NK-92 (cell line): Measurements from ENCODE around the gene CCR2.
"Not testable (repeated sequence)": the region's sequence is repeated elsewhere in the genome, so short reads cannot be mapped to it uniquely, and the experiment has no call there.

ENCODE experiments used
- DNase-seq: peaks from one replicate; lab custom pipeline; 2025; ENCODE audit not compliant: unreplicated experiment; lab: John Stamatoyannopoulos, UW

CCR2 gene

DNA sequence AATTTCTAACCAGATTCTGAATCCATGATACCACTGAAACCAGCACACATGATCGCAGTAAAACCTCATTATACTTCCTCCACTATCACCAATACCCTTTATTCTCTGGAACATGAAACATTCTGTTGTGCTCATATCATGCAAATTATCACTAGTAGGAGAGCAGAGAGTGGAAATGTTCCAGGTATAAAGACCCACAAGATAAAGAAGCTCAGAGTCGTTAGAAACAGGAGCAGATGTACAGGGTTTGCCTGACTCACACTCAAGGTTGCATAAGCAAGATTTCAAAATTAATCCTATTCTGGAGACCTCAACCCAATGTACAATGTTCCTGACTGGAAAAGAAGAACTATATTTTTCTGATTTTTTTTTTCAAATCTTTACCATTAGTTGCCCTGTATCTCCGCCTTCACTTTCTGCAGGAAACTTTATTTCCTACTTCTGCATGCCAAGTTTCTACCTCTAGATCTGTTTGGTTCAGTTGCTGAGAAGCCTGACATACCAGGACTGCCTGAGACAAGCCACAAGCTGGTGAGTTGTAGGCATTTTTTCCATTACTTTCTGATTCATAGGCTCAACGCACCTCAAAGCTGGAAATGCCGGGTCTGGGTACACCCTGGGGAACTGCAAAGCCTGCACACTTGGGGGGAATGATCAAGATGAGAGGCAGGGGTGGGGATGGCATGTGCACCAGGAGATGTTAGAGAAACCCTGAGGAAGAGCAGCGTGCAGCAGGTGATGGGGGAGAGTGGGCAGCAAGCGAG is at the start of gene CCR2:
TSS of gene CCR2 (plus strand) at position 465 of the 764 bp plus-strand sequence. CDS start 3,417 bp downstream, outside the sequence.
- DNase-seq = no peak

DNA sequence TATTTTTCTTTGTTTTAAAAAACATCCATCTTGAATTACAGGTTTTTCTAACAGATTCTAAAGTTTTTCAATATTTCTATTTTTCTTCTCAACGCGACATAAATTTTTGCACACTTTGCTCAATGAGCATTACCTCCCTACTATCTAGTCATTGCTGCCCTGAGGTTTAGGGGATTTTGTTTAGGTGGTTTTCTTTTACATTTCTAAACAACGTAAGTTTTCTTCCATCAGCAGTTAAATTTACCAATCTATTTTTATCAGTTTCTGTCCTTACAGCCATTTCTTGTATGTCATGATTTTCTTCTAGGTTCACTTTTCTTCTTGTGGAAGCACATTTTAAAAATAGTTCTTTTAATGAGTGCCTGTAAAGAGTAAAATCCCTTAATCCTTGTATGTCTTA is 49.2 kb upstream of the CCR2 start:
- DNase-seq = no peak

DNA sequence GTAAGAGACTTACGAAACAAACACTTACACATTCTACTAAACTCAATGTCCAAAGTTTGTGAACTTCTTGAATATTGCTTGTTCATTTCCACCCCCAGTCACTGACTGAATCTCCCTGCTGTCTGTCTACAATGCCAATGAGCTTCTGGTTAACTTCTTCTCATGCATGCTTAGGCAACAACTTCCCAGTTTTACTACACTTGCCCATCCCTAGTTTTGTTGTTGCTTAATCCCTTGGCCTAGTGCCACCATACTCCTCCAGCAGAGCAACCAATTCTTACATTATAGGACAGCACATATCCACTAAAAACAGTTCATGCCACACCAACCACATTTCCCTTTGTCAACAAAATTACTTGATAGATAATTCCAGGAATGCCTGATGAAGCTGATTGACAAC is 40.9 kb upstream of the CCR2 start:
- DNase-seq = no peak

DNA sequence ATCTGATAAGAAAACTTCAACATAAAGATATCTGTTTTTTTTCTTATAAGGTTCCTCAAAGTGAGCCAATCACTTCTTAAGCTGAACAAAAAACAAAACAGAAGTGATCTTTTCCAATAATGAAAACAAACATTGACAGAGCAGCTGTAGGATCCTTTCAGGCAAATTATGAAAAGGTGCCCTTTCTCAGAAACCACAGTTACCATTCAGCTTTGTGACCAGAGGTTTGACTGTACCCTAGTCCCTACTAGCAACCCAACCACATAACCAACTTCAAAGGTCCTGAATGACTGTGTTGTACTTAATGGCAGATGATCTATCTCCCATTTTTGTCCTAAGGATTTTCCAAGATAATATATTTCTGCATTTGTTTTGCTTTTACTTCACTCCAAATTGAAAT is 39.4 kb upstream of the CCR2 start:
- no peak for DNase-seq

DNA sequence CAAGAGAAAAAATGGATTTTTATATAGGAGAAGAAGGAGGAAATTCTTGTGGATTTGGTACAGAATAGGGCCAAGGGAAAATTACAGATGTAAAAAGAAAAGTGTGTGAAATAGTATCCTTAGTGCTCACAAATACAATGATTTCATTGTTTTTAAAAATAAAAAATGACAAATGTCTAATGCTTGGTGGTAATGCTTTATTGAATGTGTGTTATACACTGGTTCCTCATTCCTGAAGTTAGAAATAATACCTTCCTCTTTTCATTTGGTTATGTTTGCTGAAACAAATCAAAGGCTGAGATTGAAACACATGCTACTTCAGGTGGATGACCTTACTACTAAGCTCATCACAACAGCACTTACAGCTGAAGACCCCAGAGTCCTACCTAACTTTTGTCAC is 37.7 kb upstream of the CCR2 start:
- DNase-seq = no peak

DNA sequence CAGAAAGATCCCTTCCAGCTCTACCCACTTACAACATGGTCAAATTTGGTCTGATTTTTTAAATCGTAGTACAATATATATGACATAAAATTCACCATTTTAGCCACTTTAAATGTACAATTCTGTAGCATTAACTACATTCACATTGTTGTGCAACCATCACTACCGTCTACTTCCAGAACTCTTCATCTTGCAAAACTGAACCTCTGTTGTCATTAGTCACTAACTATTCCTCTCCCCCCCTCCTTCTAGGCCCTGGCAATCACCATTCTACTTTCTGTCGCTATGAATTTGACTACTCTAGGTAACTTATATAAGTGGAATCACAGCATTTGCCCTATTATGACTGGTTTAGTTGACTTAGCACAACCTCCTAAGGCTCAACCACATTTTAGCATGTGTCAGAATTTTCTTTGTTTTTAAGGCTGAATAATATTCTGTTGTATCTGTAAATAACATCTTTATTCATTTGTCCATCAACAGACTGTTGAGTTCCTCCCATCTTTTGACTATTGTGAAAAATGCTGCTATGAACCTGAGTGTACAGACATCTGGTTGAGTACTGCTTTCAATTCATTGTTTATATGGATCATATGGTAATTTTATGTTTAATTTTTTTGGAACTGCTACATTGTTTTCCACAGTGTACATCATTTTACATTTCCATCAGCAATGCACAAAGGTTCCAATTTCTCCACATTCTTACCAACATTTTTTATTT is 35.5 kb upstream of the CCR2 start:
- DNase-seq = no peak

DNA sequence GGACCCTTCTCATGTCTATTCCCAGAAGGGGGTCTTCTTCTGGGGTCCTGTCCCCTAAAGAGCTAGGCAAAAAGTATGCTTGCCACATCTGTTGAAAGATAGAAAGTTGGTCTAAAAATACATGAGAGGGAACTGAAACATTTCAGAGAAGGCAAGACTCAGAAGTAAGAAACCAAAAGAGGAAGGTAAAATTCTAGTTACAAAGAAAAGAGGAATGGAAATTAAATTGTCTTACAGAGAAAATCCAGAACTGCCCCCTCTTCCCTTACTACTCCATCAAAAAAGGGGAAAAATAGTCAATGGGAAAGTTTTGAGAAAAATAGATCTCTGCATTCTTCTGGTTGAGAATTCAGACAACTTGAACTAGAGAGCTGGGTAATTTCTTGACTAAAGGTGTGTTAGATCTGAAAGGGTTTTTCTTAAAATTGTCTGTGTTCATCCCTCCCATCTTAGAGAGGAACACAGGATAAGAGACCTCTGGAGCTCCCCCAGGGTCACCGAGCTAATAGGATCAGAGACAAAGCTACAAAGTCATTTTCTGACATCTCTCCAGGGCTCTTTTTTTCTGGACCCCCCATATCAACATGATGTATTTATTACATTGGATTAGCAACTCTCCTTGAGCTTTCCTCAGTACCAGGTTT is 32.3 kb upstream of the CCR2 start:
- DNase-seq = no peak

DNA sequence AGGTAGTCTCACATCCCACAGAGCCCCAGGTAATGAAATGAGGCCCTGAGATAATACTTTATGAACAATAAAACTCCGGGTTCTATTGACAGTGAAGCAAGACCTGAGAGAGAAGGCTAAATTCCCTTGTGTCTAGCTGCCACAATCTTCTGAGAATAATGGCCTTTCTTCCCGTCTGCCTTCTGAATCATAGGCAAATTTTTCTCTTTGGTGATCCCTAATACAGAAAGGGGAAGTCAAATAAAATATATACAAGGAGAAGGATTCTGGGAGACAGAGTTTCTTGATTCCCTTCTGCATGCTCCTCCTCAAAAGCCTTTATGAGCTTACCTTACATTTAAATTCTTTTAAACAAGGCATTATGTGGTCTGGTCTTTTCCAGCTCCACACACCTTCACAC is 29.9 kb upstream of the CCR2 start:
- no peak for DNase-seq

DNA sequence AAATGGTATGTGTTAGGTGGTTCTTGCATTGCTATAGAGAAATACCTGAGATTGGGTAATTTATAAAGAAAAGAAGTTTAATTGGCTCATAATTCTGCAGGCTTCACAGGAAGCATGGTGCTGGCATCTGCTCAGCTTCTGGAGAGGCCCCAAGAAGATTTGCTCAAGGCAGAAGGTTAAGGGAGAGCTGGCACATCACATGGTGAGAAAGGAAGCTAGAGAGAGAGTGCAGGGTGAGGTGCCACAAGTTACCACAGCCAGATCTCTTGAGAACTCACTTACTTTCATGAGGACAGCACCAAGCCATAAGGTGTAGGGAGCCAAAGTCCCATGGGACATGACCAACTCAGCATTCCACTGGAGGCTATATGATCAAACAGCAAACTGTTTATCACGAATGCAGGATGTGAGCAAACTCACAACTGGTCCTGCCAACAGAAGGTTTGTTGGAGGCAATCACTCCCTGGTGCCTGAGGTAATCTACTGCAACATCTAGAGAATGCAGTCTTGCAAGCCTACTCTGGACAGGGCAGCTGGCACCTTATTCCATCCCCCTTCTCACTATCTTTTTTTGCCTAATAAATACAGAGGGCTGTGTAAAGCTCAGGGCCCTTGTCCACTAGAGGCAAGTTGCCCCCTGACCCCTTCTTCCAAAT is 28.1 kb upstream of the CCR2 start:
- DNase-seq = no peak

DNA sequence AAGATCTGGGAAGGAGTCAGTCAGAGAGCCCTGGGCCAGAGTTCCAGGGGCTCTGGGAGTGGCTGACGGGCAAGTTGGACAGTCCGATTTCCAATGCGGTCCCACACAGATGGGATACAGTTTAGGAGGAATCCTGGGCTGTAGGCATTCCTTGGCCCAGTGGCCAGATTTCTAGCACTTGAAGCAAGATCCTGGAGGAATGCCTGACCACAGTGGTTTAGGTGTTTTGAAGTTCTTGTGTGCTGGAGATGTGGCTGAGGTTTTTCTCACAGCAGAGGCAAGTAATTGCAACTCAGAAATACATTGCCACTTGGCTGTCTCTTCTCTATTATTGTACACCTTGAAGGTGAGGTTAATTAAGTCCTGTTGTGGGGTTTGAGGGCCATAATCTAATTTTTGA is 23.2 kb upstream of the CCR2 start:
- DNase-seq = not testable (repeated sequence)

DNA sequence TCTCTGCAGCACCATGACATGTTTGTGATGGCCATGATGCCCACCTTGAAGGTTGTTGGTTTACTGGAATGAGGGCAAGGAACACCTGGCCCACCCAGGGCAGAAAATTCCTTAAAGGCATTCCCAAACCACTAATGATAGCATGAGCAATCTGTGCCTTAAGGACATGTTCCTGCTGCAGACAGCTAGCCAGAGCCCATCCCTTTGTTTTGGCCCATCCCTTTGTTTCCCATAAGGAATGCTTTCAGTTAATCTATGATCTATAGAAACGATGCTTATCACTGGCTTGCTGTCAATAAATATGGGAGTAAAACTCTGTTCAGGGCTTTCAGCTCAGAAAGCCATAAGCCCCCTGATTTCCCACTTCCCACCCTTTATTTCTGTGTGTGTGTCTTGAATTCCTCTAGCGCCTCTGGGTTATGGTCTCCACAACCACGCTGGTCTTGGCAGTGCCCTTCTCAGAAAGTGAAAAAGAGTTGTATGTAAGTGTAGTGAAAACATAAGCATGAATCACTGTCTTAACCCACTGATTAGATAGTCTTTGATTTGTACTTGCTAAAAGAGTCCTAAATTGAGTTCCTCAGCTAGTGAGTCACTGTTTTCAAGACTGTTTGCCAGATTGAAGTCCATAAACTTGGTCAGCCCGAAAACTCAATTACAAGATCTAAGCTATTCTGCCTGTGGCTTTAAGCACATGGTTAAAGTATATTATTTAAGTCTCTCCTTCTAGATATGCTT is 19.0 kb upstream of the CCR2 start:
- no peak for DNase-seq

DNA sequence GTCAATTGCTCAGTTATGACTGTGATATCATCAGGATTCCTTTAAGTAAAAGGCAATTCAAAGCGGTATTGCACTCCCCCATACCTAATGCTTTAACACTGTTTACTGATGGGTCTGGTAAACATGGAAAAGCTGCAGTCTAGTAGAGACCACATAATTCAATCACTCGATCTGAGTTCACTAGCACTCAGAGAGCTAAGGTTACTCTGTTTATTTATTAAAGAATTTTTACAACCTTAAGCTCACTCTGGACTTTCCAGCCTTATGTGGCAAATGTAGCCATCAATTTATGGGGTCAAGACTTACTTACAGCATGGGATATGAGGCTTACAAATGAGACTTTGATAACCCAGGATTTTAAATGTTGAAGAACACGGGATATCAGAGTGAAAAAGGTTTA is 18.4 kb upstream of the CCR2 start:
- no peak for DNase-seq

DNA sequence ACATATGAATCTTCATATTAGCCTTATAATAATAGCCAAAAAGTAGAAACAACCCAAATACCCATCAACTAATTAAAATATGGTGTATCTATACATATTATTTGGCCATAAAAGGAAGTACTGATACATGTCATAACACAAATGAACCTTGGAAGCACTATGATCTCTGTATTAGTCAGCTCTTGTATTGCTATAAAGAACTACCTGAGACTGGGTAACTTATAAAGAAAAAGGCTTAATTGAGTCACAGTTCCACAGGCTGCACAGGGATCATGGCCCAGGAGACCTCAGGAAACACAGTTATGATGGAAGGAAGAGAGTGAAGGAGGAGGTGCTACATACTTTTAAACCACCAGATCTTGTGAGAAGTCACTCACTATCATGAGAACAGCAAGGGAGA is 16.0 kb upstream of the CCR2 start:
- no peak for DNase-seq

DNA sequence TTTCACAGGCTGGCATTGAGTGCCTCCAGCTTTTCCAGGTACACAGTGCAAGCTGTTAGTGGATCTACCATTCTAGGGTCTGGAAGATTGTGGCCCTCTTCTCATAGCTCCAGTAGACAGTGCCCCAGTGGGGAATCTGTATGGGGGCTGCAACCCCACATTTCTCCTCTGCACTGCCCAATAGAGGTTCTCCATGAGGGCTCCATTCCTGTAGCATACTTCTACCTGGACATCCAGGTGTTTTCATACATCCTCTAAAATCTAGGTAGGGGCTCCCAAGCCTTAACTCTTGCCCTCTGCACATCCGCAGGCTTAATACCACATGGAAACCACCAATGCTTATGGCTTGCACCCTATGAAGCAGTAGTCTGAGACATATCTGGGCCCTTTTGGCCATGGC is 15.1 kb upstream of the CCR2 start:
- no peak for DNase-seq

DNA sequence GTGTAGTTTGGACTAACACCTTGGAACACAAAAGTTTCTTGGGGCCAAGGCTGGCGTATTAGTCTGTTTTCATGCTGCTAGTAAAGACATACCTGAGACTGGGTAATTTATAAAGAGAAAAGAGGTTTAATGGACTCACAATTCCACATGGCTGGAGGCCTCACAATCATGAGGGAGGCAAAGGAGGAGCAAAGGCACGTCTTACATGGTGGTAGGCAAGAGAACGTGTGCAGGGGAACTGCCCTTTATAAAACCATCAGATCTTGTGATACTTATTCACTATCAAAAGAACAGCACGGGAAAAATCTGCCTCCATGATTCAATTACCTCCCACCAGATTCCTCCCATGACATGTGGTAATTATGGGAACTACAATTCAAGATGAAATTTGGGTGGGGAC is 9.4 kb upstream of the CCR2 start:
- DNase-seq = no peak

DNA sequence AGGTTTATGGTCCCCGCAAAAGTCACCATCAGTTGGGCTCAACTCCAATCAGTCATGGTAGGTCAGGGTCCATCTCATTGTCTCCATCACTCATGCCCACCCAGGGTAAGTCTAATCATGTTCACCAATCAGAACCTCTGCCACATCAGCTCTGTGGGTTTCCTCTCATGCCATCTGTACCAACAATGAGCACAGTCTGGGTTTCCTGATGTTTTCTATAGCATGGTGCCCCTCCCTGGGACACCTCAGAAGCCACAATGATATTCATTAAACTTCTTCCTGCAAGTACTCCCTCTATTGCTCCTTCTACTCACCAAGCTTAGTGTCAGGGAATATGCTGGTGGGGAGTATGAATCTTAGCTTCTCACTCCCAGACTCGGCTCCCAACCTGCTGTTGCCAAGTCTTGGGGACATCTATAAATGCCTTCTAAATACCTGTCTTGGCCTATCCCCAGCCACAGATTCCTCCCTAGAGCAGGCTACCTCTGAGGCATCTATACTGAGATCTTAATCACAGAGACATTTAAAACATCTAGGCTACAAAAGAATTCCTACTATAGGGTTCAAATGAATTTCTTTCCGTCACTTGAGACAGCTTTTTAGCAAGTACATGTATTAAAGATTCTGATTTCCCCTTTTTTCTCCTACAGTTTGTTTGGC is 5.0 kb upstream of the CCR2 start:
- no peak for DNase-seq

DNA sequence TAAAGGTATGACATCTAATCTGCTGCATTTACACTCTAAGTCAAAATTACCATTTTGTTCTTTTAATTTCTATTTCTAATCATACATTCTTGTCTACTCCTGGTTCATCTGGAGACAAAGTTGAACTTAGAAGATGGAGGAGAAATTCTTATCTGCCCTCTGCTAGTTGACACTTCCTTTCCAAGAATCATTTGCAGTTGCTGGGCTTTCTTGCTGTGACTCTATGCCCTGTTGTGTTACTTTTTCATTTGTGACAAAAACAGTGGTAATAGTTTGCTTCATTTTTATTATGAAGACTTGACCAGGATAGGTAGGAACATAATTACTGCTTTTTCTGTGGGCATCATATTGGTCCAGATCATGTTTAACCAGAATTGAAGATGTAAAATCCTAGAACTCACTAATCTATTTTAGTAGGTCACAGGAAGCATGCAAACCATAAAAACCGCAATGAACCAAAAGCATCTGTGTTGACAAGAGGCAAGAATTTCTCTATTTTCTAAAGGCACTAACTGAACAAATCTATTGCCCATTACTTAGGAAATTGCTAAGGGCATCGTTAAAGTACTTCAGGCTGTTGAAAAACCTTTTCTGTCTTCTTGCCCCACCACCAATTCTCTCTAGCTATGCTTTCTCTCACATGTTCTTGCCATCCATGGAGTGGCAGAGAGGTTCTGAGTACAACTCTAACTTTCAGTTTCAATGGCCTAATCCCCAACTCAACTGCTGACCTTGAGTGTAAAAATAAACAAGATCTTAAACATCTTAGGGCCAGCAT is 4.2 kb upstream of the CCR2 start:
- no peak for DNase-seq

DNA sequence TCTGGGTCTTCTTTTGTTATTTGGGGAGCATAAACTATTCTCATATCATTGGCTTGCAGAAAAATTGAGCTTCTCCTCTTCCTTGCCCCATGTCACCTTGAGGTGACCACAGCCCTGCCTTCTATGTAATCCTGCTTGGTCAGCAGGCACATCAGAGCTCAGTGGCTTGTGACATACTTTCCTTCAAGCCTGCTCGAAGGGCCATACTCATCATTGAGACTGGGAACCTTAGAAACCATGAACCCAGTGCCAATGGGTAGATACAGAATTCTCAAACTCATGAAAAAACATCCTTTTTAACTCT is 3.7 kb upstream of the CCR2 start:
- DNase-seq = no peak

DNA sequence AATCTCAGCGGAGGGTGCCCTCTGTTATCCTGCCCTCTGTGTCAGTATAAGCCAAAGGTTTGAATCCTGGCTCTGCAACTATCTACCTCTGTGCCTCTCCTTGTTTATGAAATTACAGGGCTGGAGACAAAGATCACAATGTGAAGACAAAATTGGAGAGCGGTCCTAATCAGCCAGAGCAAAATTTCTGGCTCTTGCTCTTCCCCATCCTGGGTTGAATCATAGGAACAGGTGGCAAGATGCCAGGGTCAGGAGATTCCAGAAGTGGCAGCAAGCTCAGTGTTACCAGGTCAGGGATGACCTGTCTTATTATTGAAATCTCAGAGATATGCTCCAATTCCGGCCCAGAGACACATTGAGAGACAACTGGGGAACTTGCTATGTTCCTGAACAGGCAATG is 2.3 kb upstream of the CCR2 start:
- DNase-seq = no peak

DNA sequence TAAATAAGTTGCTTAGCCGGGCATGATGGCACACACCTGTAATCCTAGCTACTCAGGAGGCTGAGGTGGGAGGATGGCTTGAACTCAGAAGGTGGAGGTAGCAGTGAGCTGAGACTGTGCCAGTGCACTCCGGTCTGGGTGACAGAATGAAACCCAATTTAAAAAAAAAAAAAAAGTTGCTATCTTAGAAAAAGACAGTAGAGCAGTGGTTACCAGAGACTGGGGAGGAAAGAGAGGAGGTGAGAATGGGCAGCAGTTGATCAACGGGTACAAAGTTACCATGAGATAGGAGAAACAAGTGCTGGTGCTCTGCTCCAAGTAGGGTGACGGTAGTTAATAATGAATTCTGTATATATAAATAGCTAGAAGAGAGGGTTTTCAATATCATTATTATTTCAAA is 821 bp upstream of the CCR2 start:
- DNase-seq = no peak
